DOHH2 (cell line): Measurements from ENCODE around the gene DMD.
"Not testable (repeated sequence)": the region's sequence is repeated elsewhere in the genome, so short reads cannot be mapped to it uniquely, and the experiment has no call there.

Experiments
- H3F3A ChIP-seq: fragments of 200-600 bp; sonication (generic), shearing (Covaris generic); 2 replicates; pipeline ENCODE4 v1.6.0; 2016; ENCODE audit warnings: antibody characterized with exemption, mild to moderate bottlenecking; ENCODE audit not compliant: control insufficient read depth, insufficient read depth
- H3K27ac ChIP-seq: fragments of 200-600 bp; sonication (generic); 2 replicates; pipeline ENCODE4 v1.5.1; 2014; ENCODE audit warnings: low read depth, mild to moderate bottlenecking, low read length, moderate library complexity
- H3K27me3 ChIP-seq: fragments of 200-600 bp; sonication (generic); 2 replicates; pipeline ENCODE4 v1.6.1; 2014; ENCODE audit warnings: mild to moderate bottlenecking, low read length, mixed read lengths; ENCODE audit not compliant: control insufficient read depth
- H3K36me3 ChIP-seq: fragments of 200-600 bp; sonication (generic); 2 replicates; pipeline ENCODE4 v1.6.1; 2014; ENCODE audit warnings: mild to moderate bottlenecking, low read length, moderate library complexity, mixed read lengths; ENCODE audit not compliant: control insufficient read depth
- H3K4me1 ChIP-seq: fragments of 200-600 bp; sonication (generic); 2 replicates; pipeline ENCODE4 v1.6.1; 2014; ENCODE audit warnings: mild to moderate bottlenecking, low read length, mixed read lengths; ENCODE audit not compliant: control insufficient read depth
- H3K4me2 ChIP-seq: fragments of 200-600 bp; sonication (generic); 2 replicates; pipeline ENCODE4 v1.6.0; 2014; ENCODE audit warnings: mild to moderate bottlenecking, low read length, moderate library complexity
- H3K4me3 ChIP-seq: fragments of 200-600 bp; sonication (generic); 2 replicates; pipeline ENCODE4 v1.5.1; 2014; ENCODE audit warnings: mild to moderate bottlenecking, low read length, mixed read lengths
- H3K79me2 ChIP-seq: fragments of 200-600 bp; sonication (generic); 2 replicates; pipeline ENCODE4 v1.6.1; 2014; ENCODE audit warnings: mild to moderate bottlenecking, low read length, mixed read lengths; ENCODE audit not compliant: control insufficient read depth
- H3K9me2 ChIP-seq: fragments of 200-600 bp; sonication (generic); replicated peaks from 2 replicates; pipeline ENCODE4 v1.6.1; 2014; ENCODE audit warnings: mild to moderate bottlenecking, low read length, mixed read lengths; ENCODE audit not compliant: control insufficient read depth
- H3K9me3 ChIP-seq: fragments of 200-600 bp; sonication (generic); 2 replicates; pipeline ENCODE4 v1.6.1; 2014; ENCODE audit warnings: antibody characterized with exemption, low read length, mixed read lengths; ENCODE audit not compliant: control insufficient read depth, insufficient read depth
- H4K20me1 ChIP-seq: fragments of 200-600 bp; sonication (generic); 2 replicates; pipeline ENCODE4 v1.6.0; 2014; ENCODE audit warnings: low read depth, mild to moderate bottlenecking, antibody characterized with exemption, low read length, moderate library complexity; ENCODE audit not compliant: control insufficient read depth, insufficient read depth
- EZH2phosphoT487 ChIP-seq: fragments of 200-600 bp; sonication (generic); IDR thresholded peaks from 2 replicates; pipeline ENCODE4 v1.6.1; 2017; ENCODE audit warnings: borderline replicate concordance, mild to moderate bottlenecking, antibody characterized with exemption, low read length, moderate library complexity, mixed read lengths
- TF ChIP-seq, protein P1 (sequence below): fragments of 200-600 bp; sonication (generic); IDR thresholded peaks from one replicate; pipeline ENCODE4 v1.5.1; 2014; ENCODE audit warnings: antibody characterized with exemption, mild to moderate bottlenecking, low read depth, low read length; ENCODE audit not compliant: poor library complexity, severe bottlenecking

DMD gene

DNA sequence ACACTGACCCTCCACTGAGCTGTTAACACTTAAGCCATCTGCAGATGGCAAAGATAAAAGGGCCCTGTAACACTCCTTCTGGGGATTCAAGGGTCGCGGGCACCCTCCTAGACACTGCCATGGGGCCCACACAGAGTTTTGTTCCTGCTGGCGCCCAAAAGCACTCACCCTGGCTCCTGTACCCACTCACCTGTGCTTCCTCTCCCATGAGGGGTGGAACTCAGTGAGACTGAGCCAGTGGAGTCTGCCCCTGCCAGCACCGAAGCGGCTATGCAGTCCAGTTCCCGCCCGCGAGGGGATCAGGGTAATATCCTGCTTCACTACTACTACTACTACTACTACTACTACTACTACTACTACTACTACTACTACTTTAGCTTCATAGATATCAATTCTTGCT, 1827.4 kb downstream of the DMD start:
- Histone ChIP-seq H3K4me2 (no peak overlapping the region), H3K9me3 (no peaks in the 10 kb centered on the region), H3K79me2 (no peaks in the 10 kb centered on the region), H3K27ac (no peak overlapping the region), H3K4me1 (no peaks in the 10 kb centered on the region), H3K27me3 (no peaks in the 10 kb centered on the region), H3F3A (no peaks in the 10 kb centered on the region), H4K20me1 (no peaks in the 10 kb centered on the region), H3K36me3 (no peaks in the 10 kb centered on the region), H3K4me3 (no peak overlapping the region), H3K9me2 (no peaks in the 10 kb centered on the region)
- no peak for TF ChIP-seq EZH2phosphoT487
- TF ChIP-seq, protein P1, sequence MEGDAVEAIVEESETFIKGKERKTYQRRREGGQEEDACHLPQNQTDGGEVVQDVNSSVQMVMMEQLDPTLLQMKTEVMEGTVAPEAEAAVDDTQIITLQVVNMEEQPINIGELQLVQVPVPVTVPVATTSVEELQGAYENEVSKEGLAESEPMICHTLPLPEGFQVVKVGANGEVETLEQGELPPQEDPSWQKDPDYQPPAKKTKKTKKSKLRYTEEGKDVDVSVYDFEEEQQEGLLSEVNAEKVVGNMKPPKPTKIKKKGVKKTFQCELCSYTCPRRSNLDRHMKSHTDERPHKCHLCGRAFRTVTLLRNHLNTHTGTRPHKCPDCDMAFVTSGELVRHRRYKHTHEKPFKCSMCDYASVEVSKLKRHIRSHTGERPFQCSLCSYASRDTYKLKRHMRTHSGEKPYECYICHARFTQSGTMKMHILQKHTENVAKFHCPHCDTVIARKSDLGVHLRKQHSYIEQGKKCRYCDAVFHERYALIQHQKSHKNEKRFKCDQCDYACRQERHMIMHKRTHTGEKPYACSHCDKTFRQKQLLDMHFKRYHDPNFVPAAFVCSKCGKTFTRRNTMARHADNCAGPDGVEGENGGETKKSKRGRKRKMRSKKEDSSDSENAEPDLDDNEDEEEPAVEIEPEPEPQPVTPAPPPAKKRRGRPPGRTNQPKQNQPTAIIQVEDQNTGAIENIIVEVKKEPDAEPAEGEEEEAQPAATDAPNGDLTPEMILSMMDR: no peak

DNA sequence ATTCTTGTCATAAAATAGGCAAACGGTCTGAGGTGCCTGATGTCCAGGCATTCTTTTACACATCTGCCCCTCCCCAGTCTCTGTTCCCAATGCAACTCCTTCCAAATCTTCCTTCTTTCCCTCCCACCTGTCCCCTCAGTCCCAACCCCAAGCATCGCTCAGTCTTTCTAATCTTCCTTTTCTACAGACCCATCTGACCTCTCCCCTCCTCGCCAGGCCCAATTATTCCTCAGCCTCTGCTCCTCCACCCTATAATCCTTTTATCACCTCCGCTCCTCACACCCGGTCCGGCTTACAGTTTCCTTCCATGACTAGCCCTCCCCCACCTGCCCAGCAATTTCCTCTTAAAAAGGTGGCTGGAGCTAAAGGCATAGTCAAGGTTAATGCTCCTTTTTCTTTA, 1832.4 kb downstream of the DMD start:
- H3K27me3 ChIP-seq, H3K36me3 ChIP-seq, H3K4me2 ChIP-seq, H3K4me1 ChIP-seq, H3F3A ChIP-seq, H3K27ac ChIP-seq, H3K4me3 ChIP-seq, H3K79me2 ChIP-seq, H4K20me1 ChIP-seq, H3K9me3 ChIP-seq, H3K9me2 ChIP-seq: not testable (repeated sequence)

DNA sequence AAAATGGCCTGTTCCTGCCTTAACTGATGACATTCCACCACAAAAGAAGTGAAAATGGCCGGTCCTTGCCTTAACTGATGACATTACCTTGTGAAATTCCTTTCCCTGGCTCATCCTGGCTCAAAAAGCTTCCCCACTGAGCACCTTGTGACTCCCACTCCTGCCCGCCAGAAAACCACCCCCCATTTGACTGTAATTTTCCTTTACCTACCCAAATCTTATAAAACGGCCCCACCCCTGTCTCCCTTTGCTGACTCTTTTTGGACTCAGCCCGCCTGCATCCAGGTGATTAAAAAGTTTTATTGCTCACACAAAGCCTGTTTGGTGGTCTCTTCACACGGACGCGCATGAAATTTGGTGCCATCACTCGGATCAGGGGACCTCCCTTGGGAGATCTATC, 1833.5 kb downstream of the DMD start:
- H3F3A ChIP-seq, H3K4me2 ChIP-seq, H3K9me3 ChIP-seq, H3K4me1 ChIP-seq, H3K4me3 ChIP-seq, H4K20me1 ChIP-seq, H3K36me3 ChIP-seq, H3K79me2 ChIP-seq, H3K9me2 ChIP-seq, H3K27me3 ChIP-seq, H3K27ac ChIP-seq: not testable (repeated sequence)

DNA sequence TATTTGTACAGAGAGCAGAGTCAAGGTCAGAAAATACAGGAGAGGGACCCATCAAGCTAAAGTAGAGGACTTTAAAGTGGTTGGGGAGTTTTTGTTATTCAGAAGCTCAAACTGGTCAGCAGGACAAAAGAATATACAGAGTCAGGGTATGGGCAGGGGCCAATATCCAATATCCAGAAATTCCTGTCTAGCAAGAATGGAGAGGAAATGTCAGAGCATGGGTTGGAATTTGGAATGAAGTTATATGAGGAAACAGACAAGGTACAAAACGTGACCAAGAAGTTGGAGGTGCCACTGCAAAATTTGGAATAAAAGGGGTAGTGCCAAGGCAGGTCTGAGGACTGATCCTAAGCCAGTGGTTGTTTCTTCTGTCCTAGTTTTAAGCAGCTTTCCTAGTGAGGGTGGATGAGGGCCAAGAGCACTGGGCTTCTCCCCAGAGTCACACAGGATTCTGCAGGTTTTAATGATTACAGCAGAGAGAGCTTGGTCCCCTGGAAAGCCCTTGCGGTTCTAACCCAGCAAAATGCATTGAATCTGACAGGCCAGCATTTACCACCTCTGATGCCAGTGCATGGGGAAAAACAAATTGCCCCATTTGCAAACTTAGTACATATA, 1834.8 kb downstream of the DMD start:
- Histone ChIP-seq H3K4me1 (no peaks in the 10 kb centered on the region), H4K20me1 (no peaks in the 10 kb centered on the region), H3K4me3 (no peak overlapping the region), H3K79me2 (no peaks in the 10 kb centered on the region), H3K9me2 (no peaks in the 10 kb centered on the region), H3K27ac (no peak overlapping the region), H3K36me3 (no peaks in the 10 kb centered on the region), H3F3A (no peaks in the 10 kb centered on the region), H3K4me2 (no peak overlapping the region), H3K27me3 (no peaks in the 10 kb centered on the region), H3K9me3 (no peaks in the 10 kb centered on the region)
- TF ChIP-seq, protein P1: no peak
- no peak for TF ChIP-seq EZH2phosphoT487
